GM18951 (cell line): ENCODE results near the gene RGMA.
"Not testable (repeated sequence)": the region's sequence is repeated elsewhere in the genome, so short reads cannot be mapped to it uniquely, and the experiment has no call there.

Experiments
- POLR2A ChIP-seq: IDR thresholded peaks from 4 replicates; pipeline ENCODE4 v1.6.1; 2011; ENCODE audit warnings: mild to moderate bottlenecking; ENCODE audit not compliant: insufficient read length, insufficient read depth; ENCODE audit errors: extremely low read depth
- in situ Hi-C: fragments of 300-500 bp; cut with MboI; formaldehyde crosslinking; loops from one replicate; pipeline ENCODE4 v1.12.0; 2022; ENCODE audit warnings: low sequenced_read_pairs, mixed read lengths, inconsistent platforms; ENCODE audit not compliant: unreplicated experiment

The RGMA gene

GRCh38 chr15:93036951-93037819, 51.8 kb downstream of the RGMA start:
- in situ Hi-C loops, result no loop called here
- TF ChIP-seq POLR2A, result no peak

- in situ Hi-C loops, result no loop called here
- TF ChIP-seq POLR2A, result no peak
Measured at GRCh38 chr15:93035953-93036810, 52.8 kb downstream of the RGMA start.

GRCh38 chr15:93035092-93035915, 53.7 kb downstream of the RGMA start:
- in situ Hi-C loops, result no loop called here
- TF ChIP-seq POLR2A, result no peak

- in situ Hi-C loops, result no loop called here
- TF ChIP-seq POLR2A, result no peak
Measured at GRCh38 chr15:93034512-93034911, 54.5 kb downstream of the RGMA start.

GRCh38 chr15:93033434-93034045, 55.5 kb downstream of the RGMA start:
- in situ Hi-C loops, result no loop called here

GRCh38 chr15:93032515-93033206, 56.4 kb downstream of the RGMA start:
- in situ Hi-C loops, result not testable (repeated sequence)

More at GRCh38 chr15:93033434-93034045, 55.5 kb downstream of the RGMA start:
- no peak for TF ChIP-seq POLR2A

- in situ Hi-C loops, result not testable (repeated sequence)
Measured at GRCh38 chr15:93031557-93032384, 57.2 kb downstream of the RGMA start.

- no peak for TF ChIP-seq POLR2A
- in situ Hi-C loops, result no loop called here
Measured at GRCh38 chr15:93031103-93031464, 57.9 kb downstream of the RGMA start.

- no peak for TF ChIP-seq POLR2A
Measured at GRCh38 chr15:93030430-93031102, 58.4 kb downstream of the RGMA start.

GRCh38 chr15:93029836-93030429, 59.1 kb downstream of the RGMA start:
- in situ Hi-C loops, result no loop called here
- TF ChIP-seq POLR2A, result no peak

More at GRCh38 chr15:93030430-93031102, 58.4 kb downstream of the RGMA start:
- in situ Hi-C loops, result no loop called here
